GM21515 (cell line): ENCODE data around the gene CARD10.

Experiments
- ATAC-seq: cut with Tn5 transposase; IDR thresholded peaks from one replicate; pipeline ENCODE4 v1.9.1; 2021; ENCODE audit not compliant: unreplicated experiment

Gene CARD10, protein sequence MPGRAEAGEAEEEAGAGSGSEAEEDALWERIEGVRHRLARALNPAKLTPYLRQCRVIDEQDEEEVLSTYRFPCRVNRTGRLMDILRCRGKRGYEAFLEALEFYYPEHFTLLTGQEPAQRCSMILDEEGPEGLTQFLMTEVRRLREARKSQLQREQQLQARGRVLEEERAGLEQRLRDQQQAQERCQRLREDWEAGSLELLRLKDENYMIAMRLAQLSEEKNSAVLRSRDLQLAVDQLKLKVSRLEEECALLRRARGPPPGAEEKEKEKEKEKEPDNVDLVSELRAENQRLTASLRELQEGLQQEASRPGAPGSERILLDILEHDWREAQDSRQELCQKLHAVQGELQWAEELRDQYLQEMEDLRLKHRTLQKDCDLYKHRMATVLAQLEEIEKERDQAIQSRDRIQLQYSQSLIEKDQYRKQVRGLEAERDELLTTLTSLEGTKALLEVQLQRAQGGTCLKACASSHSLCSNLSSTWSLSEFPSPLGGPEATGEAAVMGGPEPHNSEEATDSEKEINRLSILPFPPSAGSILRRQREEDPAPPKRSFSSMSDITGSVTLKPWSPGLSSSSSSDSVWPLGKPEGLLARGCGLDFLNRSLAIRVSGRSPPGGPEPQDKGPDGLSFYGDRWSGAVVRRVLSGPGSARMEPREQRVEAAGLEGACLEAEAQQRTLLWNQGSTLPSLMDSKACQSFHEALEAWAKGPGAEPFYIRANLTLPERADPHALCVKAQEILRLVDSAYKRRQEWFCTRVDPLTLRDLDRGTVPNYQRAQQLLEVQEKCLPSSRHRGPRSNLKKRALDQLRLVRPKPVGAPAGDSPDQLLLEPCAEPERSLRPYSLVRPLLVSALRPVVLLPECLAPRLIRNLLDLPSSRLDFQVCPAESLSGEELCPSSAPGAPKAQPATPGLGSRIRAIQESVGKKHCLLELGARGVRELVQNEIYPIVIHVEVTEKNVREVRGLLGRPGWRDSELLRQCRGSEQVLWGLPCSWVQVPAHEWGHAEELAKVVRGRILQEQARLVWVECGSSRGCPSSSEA

GRCh38 chr22:37519268-37520195 is at the start of gene CARD10:
Gene CARD10 (minus strand): TSS chr22:37519415. CDS start chr22:37519200, 215 bp downstream.
- no peak for ATAC-seq

DNA sequence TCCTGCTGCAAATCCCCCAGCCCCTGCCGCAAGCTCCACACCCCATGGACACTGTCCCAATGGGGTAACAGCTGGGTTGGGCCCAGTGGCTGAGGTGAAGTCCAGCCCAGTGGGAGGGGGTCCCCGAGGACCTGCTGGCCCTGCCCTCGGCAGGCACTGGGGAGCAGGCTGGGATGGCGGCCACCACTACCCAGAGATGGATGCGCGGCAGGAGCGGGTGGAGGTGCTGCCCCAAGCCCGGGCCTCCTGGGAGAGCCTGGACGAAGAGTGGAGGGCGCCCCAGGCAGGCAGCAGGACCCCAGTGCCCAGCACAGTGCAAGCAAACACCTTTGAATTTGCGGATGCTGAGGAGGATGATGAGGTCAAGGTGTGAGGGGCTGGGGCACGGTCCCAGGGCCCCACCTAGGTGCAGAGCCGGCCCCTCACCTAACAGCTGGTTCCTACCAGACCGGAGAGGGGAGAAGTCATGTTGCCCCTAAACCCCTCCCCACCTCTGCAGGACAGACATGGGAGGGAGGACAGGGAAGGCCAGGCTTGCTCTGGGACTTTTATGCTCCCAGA is 49.3 kb upstream of the CARD10 start:
- no peak for ATAC-seq

- no peak for ATAC-seq
Observed at GRCh38 chr22:37568012-37568411, 48.8 kb upstream of the CARD10 start.

DNA sequence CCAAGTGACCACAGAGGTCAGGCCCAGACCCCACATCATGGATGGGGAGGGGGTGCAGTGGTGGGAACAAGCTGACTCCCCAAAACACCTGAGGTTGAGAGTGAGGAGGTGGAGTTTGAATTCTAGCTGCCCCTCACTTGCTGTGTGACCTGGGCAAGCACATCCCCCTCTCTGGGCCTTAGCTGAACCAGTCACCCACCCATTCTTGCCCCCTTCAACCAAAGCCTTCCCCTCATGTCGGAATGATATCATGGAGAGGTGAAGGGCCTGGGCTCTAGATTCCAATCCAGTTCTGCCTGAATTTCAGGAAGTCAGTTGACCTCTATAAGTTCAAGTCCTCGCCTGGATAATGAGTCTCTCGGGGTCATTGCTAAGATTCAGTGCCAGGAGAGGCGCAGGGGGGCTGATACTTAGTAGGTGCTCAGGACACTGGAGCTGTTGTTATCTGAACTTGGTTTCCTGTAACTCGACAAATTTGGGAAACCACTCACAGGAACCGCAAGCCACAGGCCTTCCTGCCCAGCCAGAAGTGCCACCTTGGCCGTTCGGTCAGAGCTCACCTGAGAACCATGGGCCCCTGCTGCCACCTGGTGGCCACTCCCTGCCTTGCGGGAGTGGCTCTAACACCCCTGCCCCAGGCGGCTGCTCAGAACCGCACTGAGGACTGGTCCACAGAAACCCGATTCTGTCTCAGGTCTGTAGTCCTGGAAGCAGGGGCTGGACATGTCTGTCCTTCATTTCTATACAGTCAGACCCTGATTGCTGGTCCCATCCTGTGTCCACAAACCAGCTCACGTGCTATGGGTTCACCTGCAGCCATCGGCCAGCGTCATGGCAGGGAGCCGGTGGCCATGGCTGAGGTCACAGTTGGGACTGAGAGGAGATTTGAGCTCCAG is 47.9 kb upstream of the CARD10 start:
- peak; percentile 59 for ATAC-seq

DNA sequence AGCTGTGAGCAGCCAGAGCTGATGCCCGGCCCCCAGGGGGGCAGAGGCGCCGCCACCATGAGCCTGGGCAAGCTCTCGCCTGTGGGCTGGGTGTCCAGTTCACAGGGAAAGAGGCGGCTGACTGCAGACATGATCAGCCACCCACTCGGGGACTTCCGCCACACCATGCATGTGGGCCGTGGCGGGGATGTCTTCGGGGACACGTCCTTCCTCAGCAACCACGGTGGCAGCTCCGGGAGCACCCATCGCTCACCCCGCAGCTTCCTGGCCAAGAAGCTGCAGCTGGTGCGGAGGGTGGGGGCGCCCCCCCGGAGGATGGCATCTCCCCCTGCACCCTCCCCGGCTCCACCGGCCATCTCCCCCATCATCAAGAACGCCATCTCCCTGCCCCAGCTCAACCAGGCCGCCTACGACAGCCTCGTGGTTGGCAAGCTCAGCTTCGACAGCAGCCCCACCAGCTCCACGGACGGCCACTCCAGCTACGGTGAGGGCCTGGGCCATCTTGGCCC is 47.2 kb upstream of the CARD10 start:
- ATAC-seq = no peak

DNA sequence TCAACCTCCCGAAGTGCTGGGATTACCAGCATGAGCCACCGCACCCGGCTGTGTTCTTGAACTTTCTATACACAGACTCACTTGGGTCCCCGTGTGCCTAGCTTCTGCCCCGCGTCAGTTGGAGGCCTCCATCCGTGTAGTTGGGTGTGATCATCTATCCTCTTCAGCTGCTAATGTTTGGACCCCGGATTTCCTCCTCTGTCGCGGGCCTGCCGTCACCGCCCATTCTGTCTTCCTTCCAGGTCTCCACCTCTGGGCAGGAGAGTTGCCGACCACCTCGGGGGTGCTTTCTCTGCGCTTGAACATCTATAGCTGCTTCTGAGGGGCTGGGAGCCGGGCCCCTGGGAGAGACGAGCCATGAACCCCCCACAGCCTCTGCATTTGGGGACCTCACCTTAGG is 46.6 kb upstream of the CARD10 start:
- ATAC-seq = no peak

- ATAC-seq = no peak
Observed at GRCh38 chr22:37564111-37564711, 45.0 kb upstream of the CARD10 start.

DNA sequence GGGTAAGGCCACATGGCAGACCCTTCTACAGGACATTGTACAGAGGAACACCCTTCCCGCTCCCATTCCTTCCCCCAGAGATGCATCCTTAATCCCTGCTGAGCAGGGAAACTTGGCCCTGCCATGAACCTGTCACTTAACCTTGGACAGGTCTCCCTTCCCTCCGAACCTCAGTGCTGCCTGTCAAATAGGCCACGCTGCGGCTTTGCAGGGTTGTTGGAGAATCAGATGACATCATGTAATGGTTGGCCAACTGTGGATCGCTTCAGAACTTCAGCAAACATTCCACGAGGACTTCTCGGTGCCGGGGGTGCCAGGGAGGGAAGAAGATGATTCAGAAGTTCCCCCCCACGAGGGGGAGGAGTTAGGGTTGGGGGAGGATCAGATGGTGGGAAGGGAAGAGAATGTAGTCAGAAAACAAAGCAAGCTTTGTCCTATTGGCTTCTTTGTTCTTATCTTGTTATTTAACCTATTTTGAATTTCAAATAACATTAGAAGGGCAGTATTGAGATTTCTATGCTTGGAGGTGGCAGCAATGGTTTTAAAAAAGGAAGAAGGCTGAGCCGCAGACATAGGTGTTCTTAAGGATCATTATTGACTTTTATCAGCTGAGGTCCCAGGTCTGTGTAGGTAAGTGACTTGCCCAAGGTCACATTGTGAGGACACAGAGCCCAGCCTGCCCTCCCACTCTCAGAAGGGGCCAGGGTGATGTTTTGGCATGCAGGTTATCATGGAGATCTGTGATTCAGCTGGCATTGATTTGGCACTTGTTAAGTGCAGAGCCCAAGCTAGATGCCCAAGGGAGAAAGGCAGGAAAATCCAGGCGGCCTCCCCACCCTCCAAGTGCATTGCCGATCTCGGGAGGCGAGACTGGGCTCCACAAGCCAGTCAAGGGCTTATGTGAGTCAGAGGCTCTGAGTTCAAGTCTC is 44.2 kb upstream of the CARD10 start:
- no peak for ATAC-seq

DNA sequence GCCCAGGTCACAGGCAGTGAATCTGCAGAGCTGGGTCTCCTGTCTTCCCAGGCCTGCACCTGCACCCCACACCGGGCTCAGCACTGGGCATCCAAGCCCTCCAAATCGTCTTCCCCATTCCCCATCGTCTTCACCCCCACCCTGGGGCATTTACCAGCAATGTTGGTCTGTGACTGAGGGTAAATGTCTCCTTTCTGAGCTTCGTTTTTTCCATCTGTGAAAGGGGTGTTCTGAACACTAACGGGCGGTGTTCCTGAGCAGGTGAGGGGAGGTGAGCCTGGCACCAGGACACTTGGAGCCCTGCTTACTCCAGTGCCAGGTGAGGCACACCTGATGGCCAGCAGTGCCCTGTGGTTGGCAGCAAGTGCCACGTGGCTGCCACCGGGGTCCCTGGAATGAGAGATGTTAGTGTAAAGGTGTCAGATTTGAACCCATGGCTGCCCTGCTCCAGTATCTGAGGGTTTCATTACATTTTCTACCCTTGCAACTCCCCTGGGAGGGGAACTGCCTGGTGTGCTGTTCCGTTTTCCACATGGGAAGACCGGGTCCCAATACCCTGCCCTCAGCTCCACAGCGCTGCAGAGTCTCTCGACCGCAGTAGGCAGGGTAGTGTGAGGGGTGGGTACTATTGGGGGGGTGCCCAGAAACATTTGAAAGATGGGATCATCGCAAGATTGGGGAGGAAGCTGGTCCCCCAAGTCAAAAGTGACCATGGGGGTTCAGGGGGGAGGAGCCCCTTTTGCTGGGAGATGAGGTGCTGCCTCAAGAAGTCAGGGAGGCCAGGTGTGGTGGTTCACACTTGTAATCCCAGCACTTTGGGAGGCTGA is 43.0 kb upstream of the CARD10 start:
- no peak for ATAC-seq

DNA sequence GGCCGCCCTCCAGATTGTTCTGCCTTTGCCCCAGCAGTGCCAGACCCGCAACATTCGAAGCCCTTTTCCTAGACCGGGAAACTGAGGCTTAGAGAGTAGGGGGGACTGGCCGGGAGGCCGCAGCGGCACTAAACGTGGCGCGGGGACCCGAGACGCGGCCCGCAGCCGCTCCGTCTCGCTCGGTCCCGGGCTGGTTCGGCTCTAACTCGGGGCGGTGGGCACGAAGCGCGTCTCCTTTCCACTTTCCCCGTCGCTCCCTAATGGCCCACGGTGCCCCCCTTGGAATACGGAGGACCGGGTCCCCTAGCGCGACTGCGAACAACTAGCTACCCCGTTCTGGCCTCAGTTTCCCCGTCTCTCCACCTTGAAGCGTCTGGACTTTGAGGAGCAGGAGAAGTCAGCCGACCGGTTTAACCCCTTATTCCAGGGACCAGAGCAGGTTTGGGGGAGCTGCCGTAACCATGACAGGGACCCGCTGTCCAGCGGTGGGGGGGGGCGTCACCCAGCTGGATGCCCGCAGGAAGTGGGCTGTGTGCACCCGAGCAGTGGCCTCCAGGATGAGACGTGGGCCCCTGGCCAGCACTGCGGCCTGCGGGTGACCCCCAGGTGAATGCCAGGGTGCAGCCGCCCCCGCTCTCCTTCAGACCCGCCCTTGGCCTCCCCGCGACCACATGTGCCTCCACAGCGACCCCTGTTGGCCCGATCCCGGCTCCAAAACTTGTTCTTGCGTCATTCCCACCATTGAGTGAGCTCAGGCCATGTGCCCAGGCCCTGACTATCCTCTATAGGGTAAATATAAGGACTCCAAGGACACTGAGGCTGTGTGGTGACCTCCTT is 42.2 kb upstream of the CARD10 start:
- ATAC-seq = no peak

- ATAC-seq = no peak
Observed at GRCh38 chr22:37560608-37561211, 41.5 kb upstream of the CARD10 start.

GRCh38 chr22:37559901-37560607 is 40.8 kb upstream of the CARD10 start, which contains the start of gene CDC42EP1:
Gene CDC42EP1 (plus strand): TSS chr22:37560480. CDS start chr22:37566350, 5,870 bp downstream.
- no peak for ATAC-seq

DNA sequence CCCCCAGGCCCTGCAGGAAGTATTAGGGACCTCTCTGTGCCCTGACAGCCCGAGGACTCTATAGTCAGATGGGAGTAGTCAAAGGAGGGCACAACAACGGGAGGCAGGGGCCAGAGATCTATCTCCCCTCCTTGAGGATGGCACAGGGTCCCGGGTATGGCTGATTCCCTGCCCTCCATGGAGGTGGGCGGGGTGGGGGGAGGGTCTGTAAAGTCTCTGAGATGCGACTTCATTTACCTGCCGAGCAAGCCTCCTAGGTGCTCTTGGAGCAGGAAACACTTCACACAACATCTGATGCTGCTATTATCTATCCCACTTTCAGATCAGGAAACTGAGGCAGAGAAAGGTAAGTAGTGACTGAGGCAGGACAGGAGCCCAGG is 40.3 kb upstream of the CARD10 start:
- no peak for ATAC-seq

DNA sequence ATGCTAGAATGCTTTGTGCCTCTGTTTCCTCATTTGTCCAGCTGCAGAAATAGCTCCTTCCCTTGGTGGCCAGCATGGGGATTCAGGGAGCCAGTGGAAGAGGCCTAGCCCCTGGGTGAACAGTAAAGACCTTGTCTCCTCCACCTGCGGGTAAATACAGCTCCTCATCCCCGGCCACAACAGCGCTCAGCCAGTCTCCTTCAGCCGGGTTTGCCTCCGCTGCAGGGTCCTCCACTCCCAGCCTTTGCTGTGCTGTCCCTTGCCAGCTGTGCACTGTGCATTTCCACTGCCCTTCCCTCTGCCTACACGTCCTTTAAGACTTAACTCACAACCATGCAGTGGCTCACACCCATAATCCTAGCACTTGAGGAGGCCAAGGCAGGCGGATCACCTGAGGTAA is 39.6 kb upstream of the CARD10 start:
- ATAC-seq = no peak
